H1 (cell line): ENCODE data around the gene TBCD. TPM values are rescaled to one million over a fixed set of nuclear protein-coding genes. Genes with fewer than 3 reads are reported as not detected.

Experiments
- CTCF ChIA-PET: fragments of 300-600 bp; sonication (Branson Sonifier 250); formaldehyde crosslinking; loops from one replicate; lab custom pipeline; 2021; ENCODE audit not compliant: partially characterized antibody; lab: Charles Lee
- POLR2A ChIA-PET: fragments of 300-600 bp; sonication (Branson Sonifier 250); formaldehyde crosslinking; loops from one replicate; lab custom pipeline; 2021; ENCODE audit warnings: inconsistent platforms; ENCODE audit not compliant: partially characterized antibody; lab: Charles Lee
- DNase-seq, 2 experiments: peaks; one replicate each; pipeline versions ENCODE4 v3.0.0 to v3.0.0-alpha.2; 2010 to 2022; ENCODE audit warnings: low spot score in 2 of 2, low read depth in 1 of 2, mixed read lengths in 1 of 2
- FAIRE-seq: peaks from 2 replicates; lab custom pipeline; 2011; peaks lifted over from hg19 to GRCh38; lab: Jason Lieb, UNC
- H2AFZ ChIP-seq: 2 replicates; pipeline ENCODE4 v1.8.1; 2012; ENCODE audit warnings: low read length, inconsistent platforms
- H2AK5ac ChIP-seq: 2 replicates; pipeline ENCODE4 v1.6.1; 2013; ENCODE audit warnings: low read depth, low read length
- H2BK120ac ChIP-seq: replicated peaks from 2 replicates; pipeline ENCODE3; 2013; ENCODE audit warnings: low read depth, low read length, inconsistent platforms
- H2BK12ac ChIP-seq: 2 replicates; pipeline ENCODE4 v1.6.1; 2013; ENCODE audit warnings: low read depth, low read length
- H2BK15ac ChIP-seq: 2 replicates; pipeline ENCODE4 v1.6.1; 2013; ENCODE audit warnings: low read length
- H2BK20ac ChIP-seq: 2 replicates; pipeline ENCODE4 v1.6.1; 2013; ENCODE audit warnings: low read length
- H2BK5ac ChIP-seq: 2 replicates; pipeline ENCODE4 v1.6.1; 2013; ENCODE audit warnings: low read depth, low read length
- H3K14ac ChIP-seq: 2 replicates; pipeline ENCODE4 v1.6.1; 2013; ENCODE audit warnings: inconsistent platforms; ENCODE audit not compliant: insufficient read length
- H3K18ac ChIP-seq: 2 replicates; pipeline ENCODE4 v1.6.1; 2013; ENCODE audit warnings: low read length; ENCODE audit errors: extremely low read depth
- H3K23ac ChIP-seq: 2 replicates; pipeline ENCODE4 v1.6.1; 2013; ENCODE audit warnings: inconsistent platforms; ENCODE audit not compliant: insufficient read length
- H3K23me2 ChIP-seq: 2 replicates; pipeline ENCODE4 v1.6.1; 2013; ENCODE audit warnings: low read depth, low read length
- H3K27ac ChIP-seq: 2 replicates; pipeline ENCODE4 v1.6.1; 2011; ENCODE audit warnings: low read depth, low read length, inconsistent platforms
- H3K27me3 ChIP-seq, 4 experiments: replicated peaks in 1 of 4; 1 replicate in 1 of 4; 2 replicates in 3 of 4; pipeline versions ENCODE4 v1.6.1 to v1.8.1; 2011 to 2013; ENCODE audit warnings: low read length in 3 of 4, mild to moderate bottlenecking in 3 of 4, inconsistent platforms in 2 of 4, mixed read lengths in 2 of 4, moderate library complexity in 1 of 4; ENCODE audit not compliant: control insufficient read depth in 3 of 4, insufficient read depth in 3 of 4; ENCODE audit errors: extremely low read depth in 1 of 4
- H3K36me3 ChIP-seq, 4 experiments: 2 replicates each; pipeline versions ENCODE4 v1.6.1 to v1.8.1; 2011 to 2013; ENCODE audit warnings: mild to moderate bottlenecking in 4 of 4, low read length in 3 of 4, moderate library complexity in 2 of 4, control low read depth in 1 of 4, inconsistent platforms in 1 of 4; ENCODE audit not compliant: insufficient read depth in 4 of 4, control insufficient read depth in 2 of 4
- H3K4ac ChIP-seq: replicated peaks from 2 replicates; pipeline ENCODE3; 2013; ENCODE audit warnings: low read length, low read depth, mixed read lengths, inconsistent platforms; ENCODE audit not compliant: insufficient read length
- H3K4me1 ChIP-seq, 4 experiments: replicated peaks in 1 of 4; 1 replicate in 1 of 4; 2 replicates in 3 of 4; pipeline versions ENCODE4 v1.6.1 to v1.8.1; 2011 to 2013; ENCODE audit warnings: low read length in 3 of 4, inconsistent platforms in 2 of 4, mixed read lengths in 1 of 4; ENCODE audit not compliant: insufficient read depth in 4 of 4, control insufficient read depth in 3 of 4
- H3K4me2 ChIP-seq, 2 experiments: 2 replicates each; pipeline versions ENCODE4 v1.6.1 to v1.8.1; 2011 to 2013; ENCODE audit warnings: low read depth in 2 of 2, low read length in 2 of 2, control low read depth in 1 of 2, inconsistent platforms in 1 of 2, mild to moderate bottlenecking in 1 of 2; ENCODE audit not compliant: insufficient read depth in 1 of 2
- H3K4me3 ChIP-seq, 4 experiments: fragments of 200-600, 300-600 bp in 1 of 4; sonication (generic), shearing (Covaris generic), sonication (Bioruptor Twin) in 1 of 4; 2 replicates each; pipeline versions ENCODE4 v1.5.1 to v1.8.1; 2011 to 2016; ENCODE audit warnings: low read length in 4 of 4, low read depth in 3 of 4, control low read depth in 2 of 4, inconsistent platforms in 2 of 4, mild to moderate bottlenecking in 2 of 4, mixed read lengths in 1 of 4, moderate library complexity in 1 of 4; ENCODE audit not compliant: insufficient read depth in 2 of 4; ENCODE audit errors: extremely low read depth in 1 of 4
- H3K56ac ChIP-seq: replicated peaks from 2 replicates; pipeline ENCODE3; 2013; ENCODE audit warnings: low read depth, mild to moderate bottlenecking, mixed read lengths, low read length, inconsistent platforms; ENCODE audit not compliant: insufficient read length
- H3K79me1 ChIP-seq: 2 replicates; pipeline ENCODE4 v1.6.1; 2013; ENCODE audit warnings: low read depth, low read length, control low read depth
- H3K79me2 ChIP-seq, 2 experiments: 2 replicates each; pipeline versions ENCODE4 v1.6.1 to v1.8.1; 2012 to 2013; ENCODE audit warnings: low read length in 2 of 2, mild to moderate bottlenecking in 2 of 2, inconsistent platforms in 1 of 2; ENCODE audit not compliant: insufficient read depth in 2 of 2, control insufficient read depth in 1 of 2
- H3K9ac ChIP-seq, 4 experiments: replicated peaks in 1 of 4; 1 replicate in 1 of 4; 2 replicates in 3 of 4; pipeline versions ENCODE4 v1.6.1 to v1.8.1; 2011 to 2013; ENCODE audit warnings: low read depth in 3 of 4, low read length in 3 of 4, control low read depth in 2 of 4, mild to moderate bottlenecking in 2 of 4, moderate library complexity in 2 of 4, inconsistent platforms in 1 of 4; ENCODE audit errors: extremely low read depth in 1 of 4
- H3K9me3 ChIP-seq, 2 experiments: 2 replicates each; pipeline versions ENCODE4 v1.6.1 to v1.8.1; 2012 to 2013; ENCODE audit warnings: mild to moderate bottlenecking in 2 of 2, moderate library complexity in 2 of 2, control low read depth in 1 of 2, inconsistent platforms in 1 of 2, low read depth in 1 of 2, low read length in 1 of 2, mixed read lengths in 1 of 2; ENCODE audit not compliant: insufficient read depth in 2 of 2
- H4K20me1 ChIP-seq, 2 experiments: replicated peaks in 1 of 2; 2 replicates each; pipeline versions ENCODE3 to v1.8.1; 2011 to 2013; ENCODE audit warnings: inconsistent platforms in 2 of 2, low read length in 2 of 2, mild to moderate bottlenecking in 1 of 2; ENCODE audit not compliant: insufficient read depth in 2 of 2, control insufficient read depth in 1 of 2
- H4K5ac ChIP-seq: 2 replicates; pipeline ENCODE4 v1.6.1; 2013; ENCODE audit warnings: low read length, low read depth, mixed read lengths, inconsistent platforms; ENCODE audit not compliant: insufficient read length
- H4K8ac ChIP-seq: 2 replicates; pipeline ENCODE4 v1.8.0; 2013; ENCODE audit warnings: mild to moderate bottlenecking, moderate library complexity, low read length, inconsistent platforms; ENCODE audit not compliant: insufficient read depth; ENCODE audit errors: extremely low read depth
- H4K91ac ChIP-seq: replicated peaks from 2 replicates; pipeline ENCODE3; 2013; ENCODE audit warnings: low read length, mixed read lengths, inconsistent platforms; ENCODE audit not compliant: insufficient read length
- CBX8 ChIP-seq: fragments of 300-800, 300-1000 bp; sonication (generic); IDR thresholded peaks from 2 replicates; pipeline ENCODE4 v1.7.1; 2016; ENCODE audit warnings: low read depth, low read length, borderline replicate concordance
- CHD2 ChIP-seq: IDR thresholded peaks from 2 replicates; pipeline ENCODE4 v1.6.1; 2012; ENCODE audit warnings: low read length, improper control_type of control experiment
- E2F6 ChIP-seq: IDR thresholded peaks from 2 replicates; pipeline ENCODE4 v1.6.1; 2012; ENCODE audit warnings: inconsistent platforms
- GTF2F1 ChIP-seq: IDR thresholded peaks from 2 replicates; pipeline ENCODE4 v1.6.1; 2012; ENCODE audit warnings: low read depth, low read length, improper control_type of control experiment, borderline replicate concordance
- JUN ChIP-seq: IDR thresholded peaks from 2 replicates; pipeline ENCODE4 v1.6.1; 2011; ENCODE audit warnings: low read depth, mild to moderate bottlenecking, improper control_type of control experiment, low read length
- KDM4A ChIP-seq: IDR thresholded peaks from one replicate; pipeline ENCODE4 v1.7.1; 2012; ENCODE audit warnings: low read depth, mild to moderate bottlenecking, moderate library complexity, low read length, inconsistent platforms; ENCODE audit not compliant: severe bottlenecking
- KDM5A ChIP-seq: fragments of 200-600 bp; IDR thresholded peaks from 2 replicates; pipeline ENCODE4 v1.7.1; 2012; ENCODE audit warnings: mild to moderate bottlenecking, low read length, inconsistent platforms, mixed read lengths
- RAD21 ChIP-seq, 2 experiments: IDR thresholded peaks in 1 of 2; conservative IDR thresholded peaks in 1 of 2; 2 replicates each; pipeline ENCODE4 v1.6.1; 2011; ENCODE audit warnings: low read depth in 2 of 2, low read length in 2 of 2, improper control_type of control experiment in 1 of 2, inconsistent platforms in 1 of 2, mild to moderate bottlenecking in 1 of 2, moderate library complexity in 1 of 2
- SP1 ChIP-seq: IDR thresholded peaks from 2 replicates; pipeline ENCODE4 v1.6.1; 2011; ENCODE audit warnings: low read depth, low read length
- SP2 ChIP-seq: IDR thresholded peaks from 2 replicates; pipeline ENCODE4 v1.6.1; 2012; ENCODE audit warnings: mild to moderate bottlenecking, low read length, inconsistent platforms
- WGBS, 2 experiments: shearing (Covaris generic) in 1 of 2; methylation state at CpG; one replicate each; pipeline versions ENCODE4 v1.1.6 to v1.1.7; 2013 to 2015; ENCODE audit warnings: low lambda C conversion rate in 2 of 2, mixed read lengths in 2 of 2, inconsistent platforms in 1 of 2, low coverage in 1 of 2, missing lambda C conversion rate in 1 of 2; ENCODE audit not compliant: insufficient replicate concordance in 2 of 2, insufficient coverage in 1 of 2, insufficient read length in 1 of 2; ENCODE audit errors: extremely low coverage in 1 of 2, missing lambda C conversion rate in 1 of 2; 5-methylcytosine and 5-hydroxymethylcytosine counted together
- polyA plus RNA-seq, 7 experiments: library from polyadenylated mRNA; depleted of rRNA in 3 of 7; stranded (reverse) in 5 of 7; unstranded in 2 of 7; fragments of >200 nt in 5 of 7; fragments of 200-250 nt in 2 of 7; gene quantifications; 1 replicate in 5 of 7; 2 replicates in 1 of 7; 4 replicates in 1 of 7; pipeline versions ENCODE4 v1.2.1 to v1.2.3, GENCODE V29; 2011 to 2013; ENCODE audit warnings: missing spikeins in 2 of 7, mixed read lengths in 2 of 7
- total RNA-seq: library from RNA; stranded (reverse); fragmentation: NEBNext Ultra II Directional; extraction: Animal tissue kit (Norgen Biotek cat#: 25700); gene quantifications from 2 replicates; pipeline ENCODE4 v1.2.1, GENCODE V29; 2021
- TF ChIP-seq, protein P1 (sequence below): IDR thresholded peaks from 2 replicates; pipeline ENCODE4 v1.6.1; 2012; ENCODE audit warnings: low read length, inconsistent platforms

The TBCD gene
- total and polyA plus RNA-seq, 2 of the 8 experiments (the other 6 are each of a cell fraction or from before 2014, with no cell fraction given) = 118 to 162 TPM

DNA sequence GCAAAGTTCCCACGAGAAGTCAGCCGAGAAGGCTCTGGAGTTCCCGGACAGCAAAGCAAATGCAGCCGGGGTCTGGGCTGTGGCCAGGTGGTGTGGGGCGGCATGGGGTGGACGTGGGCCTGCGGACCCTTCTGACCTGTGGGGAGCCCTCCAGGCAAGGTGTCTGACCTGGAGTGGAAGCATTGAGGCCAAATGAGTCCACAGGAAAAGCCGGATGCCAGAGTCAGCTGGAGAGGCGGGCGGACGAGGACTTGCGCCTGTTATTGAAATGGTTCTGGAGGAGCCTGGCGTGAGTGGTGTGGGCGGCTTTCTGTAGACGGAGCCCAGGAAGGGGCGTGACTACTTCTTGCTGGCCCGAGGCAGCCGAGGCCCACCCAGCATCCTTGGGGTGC is 138.5 kb downstream of the TBCD start:
- no peak overlapping the region for H3K56ac ChIP-seq
- H2BK5ac ChIP-seq = no peak overlapping the region; the same call in 1 of the 2 replicates
- 91% methylated on average over 15 of the region's 18 CpGs; no CpG with 5 or more reads in 1 of the 2 experiments for WGBS, 2 experiments
- peaks cover 8 to 16% (median 11%) of the 10 kb centered on the region in 4 experiments; a peak in 6 of 7 replicates for H3K4me1 ChIP-seq
- H2AK5ac ChIP-seq = no peak overlapping the region
- peaks cover 0 to 7% (median 3%) of the 10 kb centered on the region in 4 experiments; a peak in 4 of 8 replicates for H3K36me3 ChIP-seq
- no peak overlapping the region; the same call in 1 of the 2 replicates for H3K18ac ChIP-seq
- H4K5ac ChIP-seq = no peak overlapping the region
- FAIRE-seq (no peak), DNase-seq (no peak)
- H3K79me2 ChIP-seq = 0 out of 4 replicates have a peak, but pooled peaks cover 0 to 9% of the 10 kb centered on the region in 2 experiments
- peaks cover 0 to 3% of the 10 kb centered on the region in 2 experiments for H4K20me1 ChIP-seq
- no peak overlapping the region for H4K91ac ChIP-seq
- no peak overlapping the region for H2BK15ac ChIP-seq
- H3K27ac ChIP-seq = peak overlapping the region; percentile 60; the same call in 1 of the 2 replicates
- H3K27me3 ChIP-seq = no peaks in the 10 kb centered on the region
- ChIA-PET CTCF (interaction anchor here (1.0 to 1.8 kb wide), 6 partner anchors 9 to 108 kb away, joined by 3 to 6 read pairs (median 4); no protein-coding TSS in a partner anchor), POLR2A (interaction anchor here (0.7 kb wide), 1 partner anchor 10 kb away, joined by 3 read pairs; no protein-coding TSS in a partner anchor)
- no peak overlapping the region for H3K4me2 ChIP-seq
- no peak overlapping the region for H3K14ac ChIP-seq
- H3K23ac ChIP-seq = no peak overlapping the region
- no peak overlapping the region for H3K4ac ChIP-seq
- H3K4me3 ChIP-seq = no peak overlapping the region
- H3K9me3 ChIP-seq = no peaks in the 10 kb centered on the region
- no peak overlapping the region for H2AFZ ChIP-seq
- H3K79me1 ChIP-seq = peaks cover 6% of the 10 kb centered on the region
- no peak overlapping the region for H2BK12ac ChIP-seq
- no peaks in the 10 kb centered on the region for H3K23me2 ChIP-seq
- H3K9ac ChIP-seq = no peak overlapping the region
- no peak overlapping the region; the same call in 1 of the 2 replicates for H4K8ac ChIP-seq
- H2BK120ac ChIP-seq = no peak overlapping the region
- H2BK20ac ChIP-seq = no peak overlapping the region
- no peak for TF ChIP-seq RAD21 (IDR thresholded peaks at IDR 0.05 in 1 of 2, conservative IDR thresholded peaks at IDR 0.05 in 1 of 2; ENCODE audit: low read depth in 2 of 2, low read length in 2 of 2)
- no peak for TF ChIP-seq KDM5A
- TF ChIP-seq SP1 = no peak
- no peak for TF ChIP-seq JUN
- no peak for TF ChIP-seq CHD2
- no peak for TF ChIP-seq CBX8
- no peak for TF ChIP-seq KDM4A
- no peak for TF ChIP-seq E2F6
- TF ChIP-seq GTF2F1 = no peak
- TF ChIP-seq, protein P1, sequence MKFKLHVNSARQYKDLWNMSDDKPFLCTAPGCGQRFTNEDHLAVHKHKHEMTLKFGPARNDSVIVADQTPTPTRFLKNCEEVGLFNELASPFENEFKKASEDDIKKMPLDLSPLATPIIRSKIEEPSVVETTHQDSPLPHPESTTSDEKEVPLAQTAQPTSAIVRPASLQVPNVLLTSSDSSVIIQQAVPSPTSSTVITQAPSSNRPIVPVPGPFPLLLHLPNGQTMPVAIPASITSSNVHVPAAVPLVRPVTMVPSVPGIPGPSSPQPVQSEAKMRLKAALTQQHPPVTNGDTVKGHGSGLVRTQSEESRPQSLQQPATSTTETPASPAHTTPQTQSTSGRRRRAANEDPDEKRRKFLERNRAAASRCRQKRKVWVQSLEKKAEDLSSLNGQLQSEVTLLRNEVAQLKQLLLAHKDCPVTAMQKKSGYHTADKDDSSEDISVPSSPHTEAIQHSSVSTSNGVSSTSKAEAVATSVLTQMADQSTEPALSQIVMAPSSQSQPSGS = no peak
- TF ChIP-seq SP2 = no peak
